HepG2 (cell line): ENCODE measurements around the gene DMKN. TPM values are rescaled to one million over a fixed set of nuclear protein-coding genes. Genes with fewer than 3 reads are reported as not detected.
A peak's percentile ranks its signal among the peaks of the same experiment; 100 is the strongest.

ENCODE experiments used
- ATAC-seq: fragments of 200-7000 bp; cut with Tn5 transposase; 3 replicates; pipeline ENCODE4 v1.9.1; 2020; ENCODE audit warnings: mild to moderate bottlenecking, moderate library complexity
- BruUV-seq: library from RNA; stranded (reverse); fragments of 400-500 nt; replicated peaks from 2 replicates; lab custom pipeline; 2021; lab: Mats Ljungman, UMichigan
- CTCF ChIA-PET: fragments of 300-600 bp; formaldehyde crosslinking; extraction: SDS; loops from one replicate; lab custom pipeline; 2021; ENCODE audit warnings: low total read pairs, inconsistent platforms, low intra/inter-chr PET ratio; lab: Yijun Ruan, JAX
- POLR2A ChIA-PET: fragments of 350-600 bp; sonication (Branson Sonifier 250); formaldehyde crosslinking; loops from one replicate; lab custom pipeline; 2020; ENCODE audit warnings: antibody characterized with exemption, inconsistent platforms; lab: Yijun Ruan, JAX
- DNase-seq: peaks from one replicate; pipeline ENCODE4 v3.0.0-alpha.2; 2015; ENCODE audit warnings: low spot score
- FAIRE-seq: peaks from 3 replicates; lab custom pipeline; 2011; peaks lifted over from hg19 to GRCh38; lab: Jason Lieb, UNC
- H2AFZ ChIP-seq: one replicate; pipeline ENCODE4 v1.6.1; 2011; ENCODE audit warnings: low read length, inconsistent platforms
- H3K27ac ChIP-seq: fragments of 300-600 bp; 3 replicates; pipeline ENCODE4 v1.8.0; 2011; ENCODE audit warnings: mixed run types, mild to moderate bottlenecking, mixed read lengths, low read length, inconsistent platforms; ENCODE audit not compliant: insufficient read depth; ENCODE audit errors: extremely low read length
- H3K27me3 ChIP-seq, 2 experiments: fragments of 200-600 bp in 1 of 2; 2 replicates in 1 of 2; 3 replicates in 1 of 2; pipeline versions ENCODE4 v1.6.0 to v1.8.0; 2011; ENCODE audit warnings: low read length in 2 of 2, mild to moderate bottlenecking in 2 of 2, moderate library complexity in 2 of 2, inconsistent platforms in 1 of 2; ENCODE audit not compliant: insufficient read depth in 2 of 2, control insufficient read depth in 1 of 2
- H3K36me3 ChIP-seq, 2 experiments: fragments of 200-600 bp in 1 of 2; replicated peaks in 1 of 2; 2 replicates in 1 of 2; 3 replicates in 1 of 2; pipeline versions ENCODE4 v1.5.1 to v1.8.0; 2011; ENCODE audit warnings: low read length in 2 of 2, inconsistent platforms in 1 of 2; ENCODE audit not compliant: insufficient read depth in 2 of 2, control insufficient read depth in 1 of 2
- H3K4me1 ChIP-seq: 2 replicates; pipeline ENCODE4 v1.5.1; 2012; ENCODE audit warnings: low read length, inconsistent platforms; ENCODE audit not compliant: insufficient read depth
- H3K4me2 ChIP-seq: 2 replicates; pipeline ENCODE4 v1.6.0; 2011; ENCODE audit warnings: low read depth, low read length, inconsistent platforms
- H3K4me3 ChIP-seq, 3 experiments: fragments of 200-600 bp in 1 of 3; sonication (generic), shearing (Covaris generic) in 1 of 3; replicated peaks in 1 of 3; 2 replicates each; pipeline ENCODE4 v1.5.1; 2011 to 2016; ENCODE audit warnings: low read length in 3 of 3, inconsistent platforms in 2 of 3, low read depth in 2 of 3, mild to moderate bottlenecking in 2 of 3, control low read depth in 1 of 3, mixed read lengths in 1 of 3; ENCODE audit not compliant: insufficient read depth in 1 of 3
- H3K79me2 ChIP-seq: one replicate; pipeline ENCODE4 v1.6.1; 2011; ENCODE audit warnings: low read length, inconsistent platforms; ENCODE audit not compliant: insufficient read depth
- H3K9ac ChIP-seq: 2 replicates; pipeline ENCODE4 v1.6.0; 2011; ENCODE audit warnings: mild to moderate bottlenecking, low read depth, low read length, inconsistent platforms; ENCODE audit not compliant: insufficient read depth
- H3K9me3 ChIP-seq: 2 replicates; pipeline ENCODE4 v1.5.1; 2012; ENCODE audit warnings: mild to moderate bottlenecking, low read length
- H4K20me1 ChIP-seq: 2 replicates; pipeline ENCODE4 v1.6.0; 2011; ENCODE audit warnings: inconsistent platforms, mild to moderate bottlenecking, low read length, moderate library complexity; ENCODE audit not compliant: insufficient read depth
- ATAD3A ChIP-seq: sonication (generic); formaldehyde crosslinking; IDR thresholded peaks from 2 replicates; pipeline ENCODE4 v1.4.0; 2020; ENCODE audit warnings: missing genetic modification reagents
- CEBPG ChIP-seq: IDR thresholded peaks from 2 replicates; pipeline ENCODE4 v1.6.1; 2016
- HMG20A ChIP-seq: IDR thresholded peaks from 2 replicates; pipeline ENCODE4 v1.6.1; 2016; ENCODE audit warnings: borderline replicate concordance
- KAT2B ChIP-seq: fragments of 150-350 bp; IDR thresholded peaks from 2 replicates; pipeline ENCODE4 v1.6.1; 2014; ENCODE audit warnings: low read depth, low read length, borderline replicate concordance
- REPIN1 ChIP-seq: sonication (generic); formaldehyde crosslinking; IDR thresholded peaks from 2 replicates; pipeline ENCODE4 v1.8.0; 2022; ENCODE audit warnings: missing genetic modification reagents, low read depth, mild to moderate bottlenecking, borderline replicate concordance
- RFXANK ChIP-seq: IDR thresholded peaks from 2 replicates; pipeline ENCODE4 v1.6.1; 2016
- SMARCE1 ChIP-seq: fragments of 450-650 bp; IDR thresholded peaks from 2 replicates; pipeline ENCODE4 v1.6.1; 2017; ENCODE audit warnings: borderline replicate concordance
- TRIM24 ChIP-seq: sonication (generic); formaldehyde crosslinking; IDR thresholded peaks from 2 replicates; pipeline ENCODE4 v1.8.0; 2022; ENCODE audit warnings: mild to moderate bottlenecking, missing genetic modification reagents
- ZKSCAN5 ChIP-seq: sonication (generic); formaldehyde crosslinking; IDR thresholded peaks from 2 replicates; pipeline ENCODE4 v1.5.1; 2020; ENCODE audit warnings: mild to moderate bottlenecking, missing genetic modification reagents
- ZMAT5 ChIP-seq: sonication (generic); formaldehyde crosslinking; IDR thresholded peaks from 2 replicates; pipeline ENCODE4 v1.5.0; 2020; ENCODE audit warnings: mild to moderate bottlenecking, low read depth, missing genetic modification reagents, borderline replicate concordance
- ZNF207 ChIP-seq: fragments of 450-650 bp; IDR thresholded peaks from 2 replicates; pipeline ENCODE4 v1.6.1; 2016; ENCODE audit warnings: antibody characterized with exemption, borderline replicate concordance
- ZNF234 ChIP-seq: sonication (generic); formaldehyde crosslinking; conservative IDR thresholded peaks from 2 replicates; pipeline ENCODE4 v1.5.1; 2020; ENCODE audit warnings: mild to moderate bottlenecking, missing genetic modification reagents
- ZNF282 ChIP-seq: fragments of 450-650 bp; IDR thresholded peaks from 2 replicates; pipeline ENCODE4 v1.6.1; 2018; ENCODE audit not compliant: partially characterized antibody
- WGBS: methylation state at CpG from one replicate; pipeline ENCODE4 v1.1.6; 2017; ENCODE audit warnings: low lambda C conversion rate; 5-methylcytosine and 5-hydroxymethylcytosine counted together
- in situ Hi-C: cut with HindIII; loops from 2 replicates; pipeline ENCODE4 v1.10.0; 2017; ENCODE audit warnings: low pct_unique_long_range_greater_than_20kb; ENCODE audit not compliant: extremely low pct_ligation_motif_present
- intact Hi-C: fragments of 100-400 bp; cut with micrococcal nuclease; formaldehyde crosslinking; loops from one replicate; pipeline ENCODE4 v1.10.0; 2022; ENCODE audit not compliant: unreplicated experiment
- polyA plus RNA-seq, 8 experiments: library from polyadenylated mRNA; depleted of rRNA in 3 of 8; stranded (reverse) in 7 of 8; unstranded in 1 of 8; fragments of >200 nt; fragmentation: Illumina TruSeq in 4 of 8; extraction: Trizol in 4 of 8; gene quantifications; 2 replicates each; pipeline versions ENCODE4 v1.2.1 to v1.2.3, GENCODE V29; 2011 to 2016; ENCODE audit warnings: low read depth in 4 of 8, missing spikeins in 1 of 8, mixed read lengths in 1 of 8; ENCODE audit not compliant: insufficient read depth in 1 of 8
- total RNA-seq, 5 experiments: library from RNA; depleted of rRNA; stranded (reverse); fragments of >200 nt; fragmentation: Illumina TruSeq; extraction: Trizol; gene quantifications; 2 replicates each; pipeline ENCODE4 v1.2.3, GENCODE V29; 2016; ENCODE audit warnings: low read depth in 1 of 5
- TF ChIP-seq, protein P1 (sequence below): sonication (generic); formaldehyde crosslinking; IDR thresholded peaks from 2 replicates; pipeline ENCODE4 v1.4.0; 2020; ENCODE audit warnings: low read depth, mild to moderate bottlenecking, missing genetic modification reagents
- TF ChIP-seq, protein P2 (sequence below): sonication (generic); formaldehyde crosslinking; IDR thresholded peaks from 2 replicates; pipeline ENCODE4 v1.5.1; 2020; ENCODE audit warnings: missing genetic modification reagents, mild to moderate bottlenecking, borderline replicate concordance
- TF ChIP-seq, protein P3 (sequence below): sonication (generic); formaldehyde crosslinking; conservative IDR thresholded peaks from 2 replicates; pipeline ENCODE4 v1.8.0; 2022; ENCODE audit warnings: missing genetic modification reagents
- TF ChIP-seq, protein P4 (sequence below): sonication (generic); formaldehyde crosslinking; IDR thresholded peaks from 2 replicates; pipeline ENCODE4 v1.5.1; 2020; ENCODE audit warnings: mild to moderate bottlenecking, missing genetic modification reagents, moderate library complexity

The DMKN gene
- total and polyA plus RNA-seq, 2 of the 13 experiments (the other 11 are each of a cell fraction or from before 2014, with no cell fraction given), result 50.8 to 57.1 TPM

- H3K4me3 ChIP-seq, result no peak overlapping the region
- ATAC-seq (no peak), DNase-seq (no peak), FAIRE-seq (no peak)
- peaks cover 0 to under 1% of the 10 kb centered on the region in 2 experiments; a peak in 1 of 5 replicates for H3K27me3 ChIP-seq
- CTCF ChIA-PET, result no interaction called here
- no peaks in the 10 kb centered on the region for H4K20me1 ChIP-seq
- H3K27ac ChIP-seq, result no peak overlapping the region
- H3K4me1 ChIP-seq, result peaks cover 37% of the 10 kb centered on the region
- no peak overlapping the region for H3K9ac ChIP-seq
- H2AFZ ChIP-seq, result no peak overlapping the region
- no peaks in the 10 kb centered on the region for H3K9me3 ChIP-seq
- POLR2A ChIA-PET, result no interaction called here
- peaks cover 3 to 5% of the 10 kb centered on the region in 2 experiments; a peak in 3 of 5 replicates for H3K36me3 ChIP-seq
- 42% methylated on average over 7 of the region's 7 CpGs for WGBS
- BruUV-seq, result no TSS peak
- TF ChIP-seq, protein P1, sequence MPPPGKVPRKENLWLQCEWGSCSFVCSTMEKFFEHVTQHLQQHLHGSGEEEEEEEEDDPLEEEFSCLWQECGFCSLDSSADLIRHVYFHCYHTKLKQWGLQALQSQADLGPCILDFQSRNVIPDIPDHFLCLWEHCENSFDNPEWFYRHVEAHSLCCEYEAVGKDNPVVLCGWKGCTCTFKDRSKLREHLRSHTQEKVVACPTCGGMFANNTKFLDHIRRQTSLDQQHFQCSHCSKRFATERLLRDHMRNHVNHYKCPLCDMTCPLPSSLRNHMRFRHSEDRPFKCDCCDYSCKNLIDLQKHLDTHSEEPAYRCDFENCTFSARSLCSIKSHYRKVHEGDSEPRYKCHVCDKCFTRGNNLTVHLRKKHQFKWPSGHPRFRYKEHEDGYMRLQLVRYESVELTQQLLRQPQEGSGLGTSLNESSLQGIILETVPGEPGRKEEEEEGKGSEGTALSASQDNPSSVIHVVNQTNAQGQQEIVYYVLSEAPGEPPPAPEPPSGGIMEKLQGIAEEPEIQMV (CRISPR knock-in tag), result no peak
- no peak for TF ChIP-seq HMG20A (CRISPR knock-in tag)
- TF ChIP-seq ZNF282, result no peak
- no peak for TF ChIP-seq ZMAT5 (CRISPR knock-in tag)
- no peak for TF ChIP-seq KAT2B
- TF ChIP-seq REPIN1 (CRISPR knock-in tag), result no peak
- TF ChIP-seq ZKSCAN5 (CRISPR knock-in tag), result peak; percentile 89
- TF ChIP-seq TRIM24 (CRISPR knock-in tag), result no peak
- TF ChIP-seq RFXANK (CRISPR knock-in tag), result no peak
- TF ChIP-seq, protein P2, sequence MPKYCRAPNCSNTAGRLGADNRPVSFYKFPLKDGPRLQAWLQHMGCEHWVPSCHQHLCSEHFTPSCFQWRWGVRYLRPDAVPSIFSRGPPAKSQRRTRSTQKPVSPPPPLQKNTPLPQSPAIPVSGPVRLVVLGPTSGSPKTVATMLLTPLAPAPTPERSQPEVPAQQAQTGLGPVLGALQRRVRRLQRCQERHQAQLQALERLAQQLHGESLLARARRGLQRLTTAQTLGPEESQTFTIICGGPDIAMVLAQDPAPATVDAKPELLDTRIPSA, result no peak
- peak; percentile 60 for TF ChIP-seq CEBPG (CRISPR knock-in tag)
- TF ChIP-seq, protein P3, sequence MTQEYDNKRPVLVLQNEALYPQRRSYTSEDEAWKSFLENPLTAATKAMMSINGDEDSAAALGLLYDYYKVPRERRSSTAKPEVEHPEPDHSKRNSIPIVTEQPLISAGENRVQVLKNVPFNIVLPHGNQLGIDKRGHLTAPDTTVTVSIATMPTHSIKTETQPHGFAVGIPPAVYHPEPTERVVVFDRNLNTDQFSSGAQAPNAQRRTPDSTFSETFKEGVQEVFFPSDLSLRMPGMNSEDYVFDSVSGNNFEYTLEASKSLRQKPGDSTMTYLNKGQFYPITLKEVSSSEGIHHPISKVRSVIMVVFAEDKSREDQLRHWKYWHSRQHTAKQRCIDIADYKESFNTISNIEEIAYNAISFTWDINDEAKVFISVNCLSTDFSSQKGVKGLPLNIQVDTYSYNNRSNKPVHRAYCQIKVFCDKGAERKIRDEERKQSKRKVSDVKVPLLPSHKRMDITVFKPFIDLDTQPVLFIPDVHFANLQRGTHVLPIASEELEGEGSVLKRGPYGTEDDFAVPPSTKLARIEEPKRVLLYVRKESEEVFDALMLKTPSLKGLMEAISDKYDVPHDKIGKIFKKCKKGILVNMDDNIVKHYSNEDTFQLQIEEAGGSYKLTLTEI (CRISPR knock-in tag), result no peak
- no peak for TF ChIP-seq SMARCE1
- TF ChIP-seq ZNF234 (CRISPR knock-in tag), result no peak
- no peak for TF ChIP-seq ATAD3A (CRISPR knock-in tag)
- TF ChIP-seq, protein P4, sequence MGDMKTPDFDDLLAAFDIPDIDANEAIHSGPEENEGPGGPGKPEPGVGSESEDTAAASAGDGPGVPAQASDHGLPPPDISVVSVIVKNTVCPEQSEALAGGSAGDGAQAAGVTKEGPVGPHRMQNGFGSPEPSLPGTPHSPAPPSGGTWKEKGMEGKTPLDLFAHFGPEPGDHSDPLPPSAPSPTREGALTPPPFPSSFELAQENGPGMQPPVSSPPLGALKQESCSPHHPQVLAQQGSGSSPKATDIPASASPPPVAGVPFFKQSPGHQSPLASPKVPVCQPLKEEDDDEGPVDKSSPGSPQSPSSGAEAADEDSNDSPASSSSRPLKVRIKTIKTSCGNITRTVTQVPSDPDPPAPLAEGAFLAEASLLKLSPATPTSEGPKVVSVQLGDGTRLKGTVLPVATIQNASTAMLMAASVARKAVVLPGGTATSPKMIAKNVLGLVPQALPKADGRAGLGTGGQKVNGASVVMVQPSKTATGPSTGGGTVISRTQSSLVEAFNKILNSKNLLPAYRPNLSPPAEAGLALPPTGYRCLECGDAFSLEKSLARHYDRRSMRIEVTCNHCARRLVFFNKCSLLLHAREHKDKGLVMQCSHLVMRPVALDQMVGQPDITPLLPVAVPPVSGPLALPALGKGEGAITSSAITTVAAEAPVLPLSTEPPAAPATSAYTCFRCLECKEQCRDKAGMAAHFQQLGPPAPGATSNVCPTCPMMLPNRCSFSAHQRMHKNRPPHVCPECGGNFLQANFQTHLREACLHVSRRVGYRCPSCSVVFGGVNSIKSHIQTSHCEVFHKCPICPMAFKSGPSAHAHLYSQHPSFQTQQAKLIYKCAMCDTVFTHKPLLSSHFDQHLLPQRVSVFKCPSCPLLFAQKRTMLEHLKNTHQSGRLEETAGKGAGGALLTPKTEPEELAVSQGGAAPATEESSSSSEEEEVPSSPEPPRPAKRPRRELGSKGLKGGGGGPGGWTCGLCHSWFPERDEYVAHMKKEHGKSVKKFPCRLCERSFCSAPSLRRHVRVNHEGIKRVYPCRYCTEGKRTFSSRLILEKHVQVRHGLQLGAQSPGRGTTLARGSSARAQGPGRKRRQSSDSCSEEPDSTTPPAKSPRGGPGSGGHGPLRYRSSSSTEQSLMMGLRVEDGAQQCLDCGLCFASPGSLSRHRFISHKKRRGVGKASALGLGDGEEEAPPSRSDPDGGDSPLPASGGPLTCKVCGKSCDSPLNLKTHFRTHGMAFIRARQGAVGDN (CRISPR knock-in tag), result peak; percentile 24; the same call in 1 of the 2 replicates
- no peak for TF ChIP-seq ZNF207
- 0 out of 2 replicates have a peak overlapping the region, but pooled peaks have one; percentile 8 for H3K4me2 ChIP-seq
- intact Hi-C loops (no loop called here), in situ Hi-C loops (no loop called here)
- no peaks in the 10 kb centered on the region for H3K79me2 ChIP-seq
Measured at GRCh38 chr19:35506011-35506410, 7.4 kb downstream of the DMKN start.
